K562 (cell line): Measurements from ENCODE around the gene MBOAT7. TPM values are rescaled to one million over a fixed set of nuclear protein-coding genes. Genes with fewer than 3 reads are reported as not detected.

ENCODE experiments used
- ATF3 ChIP-seq, 2 experiments: fragments of 450-650 bp in 1 of 2; sonication (generic) in 1 of 2; formaldehyde crosslinking in 1 of 2; IDR thresholded peaks in 1 of 2; conservative IDR thresholded peaks in 1 of 2; 2 replicates each; pipeline versions ENCODE4 v1.6.1 to v1.8.1; 2016 to 2023; ENCODE audit warnings: mild to moderate bottlenecking in 2 of 2, moderate library complexity in 2 of 2, inconsistent platforms in 1 of 2, missing genetic modification reagents in 1 of 2
- CCAR2 ChIP-seq: fragments of 200-400 bp; formaldehyde crosslinking; IDR thresholded peaks from 2 replicates; pipeline ENCODE4 v1.6.1; 2017; ENCODE audit warnings: mild to moderate bottlenecking, low read depth, low read length
- CEBPB ChIP-seq: fragments of 450-650 bp; IDR thresholded peaks from 2 replicates; pipeline ENCODE4 v1.6.1; 2016; ENCODE audit warnings: missing genetic modification characterization, missing compliant biosample characterization
- CGGBP1 ChIP-seq: fragments of 250-450 bp; sonication (Bioruptor Pico); IDR thresholded peaks from 2 replicates; pipeline ENCODE4 v1.9.0; 2021; ENCODE audit warnings: mild to moderate bottlenecking
- CHD4 ChIP-seq: fragments of 200-600 bp; sonication (generic); IDR thresholded peaks from 3 replicates; pipeline ENCODE4 v1.6.1; 2012; ENCODE audit warnings: low read depth, mild to moderate bottlenecking, mixed read lengths, low read length, inconsistent platforms; ENCODE audit not compliant: insufficient read depth, insufficient replicate concordance, poor library complexity, severe bottlenecking
- CREB1 ChIP-seq, 2 experiments: sonication (generic) in 1 of 2; formaldehyde crosslinking in 1 of 2; IDR thresholded peaks; 2 replicates each; pipeline versions ENCODE4 v1.6.1 to v1.8.0; 2012 to 2022; ENCODE audit warnings: inconsistent platforms in 1 of 2, mild to moderate bottlenecking in 1 of 2, missing genetic modification reagents in 1 of 2, moderate library complexity in 1 of 2
- CREB3 ChIP-seq: fragments of 450-650 bp; conservative IDR thresholded peaks from 2 replicates; pipeline ENCODE4 v1.6.1; 2016; ENCODE audit warnings: missing genetic modification characterization, low read depth, mild to moderate bottlenecking, missing compliant biosample characterization, moderate library complexity
- DDX20 ChIP-seq: fragments of 450-650 bp; IDR thresholded peaks from 2 replicates; pipeline ENCODE4 v1.6.1; 2016; ENCODE audit warnings: missing genetic modification characterization, low read depth, mild to moderate bottlenecking, missing compliant biosample characterization, moderate library complexity
- ELF1 ChIP-seq: fragments of 200-800 bp; sonication (Bioruptor generic); IDR thresholded peaks from 2 replicates; pipeline ENCODE4 v1.6.1; 2016; ENCODE audit warnings: missing genetic modification characterization, missing compliant biosample characterization
- FOXA1 ChIP-seq: fragments of 450-650 bp; IDR thresholded peaks from 2 replicates; pipeline ENCODE4 v1.6.1; 2016; ENCODE audit warnings: mild to moderate bottlenecking, borderline replicate concordance
- HDAC6 ChIP-seq: IDR thresholded peaks from 2 replicates; pipeline ENCODE4 v1.6.1; 2012; ENCODE audit warnings: low read depth, mild to moderate bottlenecking, control low read depth, inconsistent platforms, low read length, moderate library complexity
- MBD2 ChIP-seq: sonication (generic); IDR thresholded peaks from 2 replicates; pipeline ENCODE4 v1.6.1; 2016; ENCODE audit warnings: low read depth, borderline replicate concordance
- MLX ChIP-seq, 2 experiments: fragments of 450-650 bp in 1 of 2; sonication (generic) in 1 of 2; formaldehyde crosslinking; conservative IDR thresholded peaks; 2 replicates each; pipeline versions ENCODE4 v1.4.0 to v1.8.1; 2020 to 2022; ENCODE audit warnings: mild to moderate bottlenecking in 1 of 2, missing genetic modification reagents in 1 of 2
- NR2C2 ChIP-seq, 2 experiments: fragments of 200-800 bp in 1 of 2; sonication (Bioruptor generic) in 1 of 2; sonication (generic) in 1 of 2; formaldehyde crosslinking in 1 of 2; IDR thresholded peaks; 2 replicates each; pipeline versions ENCODE4 v1.6.1 to v1.8.0; 2016 to 2022; ENCODE audit warnings: mild to moderate bottlenecking in 1 of 2, missing compliant biosample characterization in 1 of 2, missing genetic modification characterization in 1 of 2, missing genetic modification reagents in 1 of 2
- PML ChIP-seq: IDR thresholded peaks from 2 replicates; pipeline ENCODE4 v1.6.1; 2012; ENCODE audit warnings: low read length, inconsistent platforms
- RCOR1 ChIP-seq, 2 experiments: IDR thresholded peaks; 2 replicates each; pipeline ENCODE4 v1.6.1; 2012; ENCODE audit warnings: low read depth in 2 of 2, low read length in 2 of 2, borderline replicate concordance in 1 of 2, improper control_type of control experiment in 1 of 2
- SMAD1 ChIP-seq: fragments of 150-350 bp; IDR thresholded peaks from 2 replicates; pipeline ENCODE4 v1.6.1; 2014; ENCODE audit warnings: low read length, low read depth; ENCODE audit not compliant: partially characterized antibody
- SMARCA4 ChIP-seq: fragments of 450-650 bp; IDR thresholded peaks from 2 replicates; pipeline ENCODE4 v1.6.1; 2016
- SMARCE1 ChIP-seq: fragments of 450-650 bp; IDR thresholded peaks from 2 replicates; pipeline ENCODE4 v1.7.1; 2016; ENCODE audit warnings: mild to moderate bottlenecking
- SP1 ChIP-seq: sonication (generic); formaldehyde crosslinking; IDR thresholded peaks from 2 replicates; pipeline ENCODE4 v1.8.1; 2022; ENCODE audit warnings: mild to moderate bottlenecking, missing genetic modification reagents
- ZBTB8A ChIP-seq: fragments of 450-650 bp; IDR thresholded peaks from 2 replicates; pipeline ENCODE4 v1.6.1; 2018; ENCODE audit warnings: mild to moderate bottlenecking, moderate library complexity; ENCODE audit not compliant: partially characterized antibody
- ZC3H11A ChIP-seq: IDR thresholded peaks from 2 replicates; pipeline ENCODE4 v1.6.1; 2012; ENCODE audit warnings: low read depth, low read length, improper control_type of control experiment
- ZFX ChIP-seq: sonication (generic); formaldehyde crosslinking; IDR thresholded peaks from 2 replicates; pipeline ENCODE4 v1.8.0; 2022; ENCODE audit warnings: mild to moderate bottlenecking, missing genetic modification reagents, moderate library complexity
- ZNF212 ChIP-seq: fragments of 450-650 bp; formaldehyde crosslinking; IDR thresholded peaks from 2 replicates; pipeline ENCODE4 v1.4.0; 2020; ENCODE audit warnings: mild to moderate bottlenecking
- ZNF384 ChIP-seq: IDR thresholded peaks from 2 replicates; pipeline ENCODE4 v1.6.1; 2012; ENCODE audit warnings: low read depth, low read length, improper control_type of control experiment
- polyA plus RNA-seq, 8 experiments: library from polyadenylated mRNA; depleted of rRNA in 4 of 8; stranded (reverse) in 5 of 8; unstranded in 3 of 8; fragments of >200 nt; fragmentation: Nextera tagmentation in 2 of 8; fragmentation: Illumina TruSeq in 1 of 8; extraction: Ambion mirVana in 2 of 8; extraction: Trizol in 1 of 8; gene quantifications; 2 replicates each; pipeline versions ENCODE4 v1.2.1 to v1.2.3, GENCODE V29; 2011 to 2014; ENCODE audit warnings: inconsistent platforms in 1 of 8, missing spikeins in 1 of 8
- total RNA-seq, 7 experiments: library from RNA; depleted of rRNA in 6 of 7; stranded (reverse); fragments of >200 nt in 6 of 7; fragmentation: Illumina TruSeq in 2 of 7; extraction: Trizol in 2 of 7; gene quantifications; 2 replicates each; pipeline versions ENCODE4 v1.2.1 to v1.2.3, GENCODE V29; 2011 to 2021; ENCODE audit warnings: low replicate concordance in 1 of 7

The MBOAT7 gene
- total and polyA plus RNA-seq, 9 of the 15 experiments (the other 6 are each of a cell fraction or from before 2014, with no cell fraction given): 1.4 to 153 (median 56.1) TPM

- TF ChIP-seq ZFX (CRISPR knock-in tag) (peak; percentile 63), NR2C2 (CRISPR knock-in tag; IDR thresholded peaks at IDR 0.05) (no peak), NR2C2 (tag; IDR thresholded peaks at IDR 0.05) (peak; percentile 55), ZNF384 (peak; percentile 30; the same call in 1 of the 2 replicates), CEBPB (peak; percentile 88), CHD4 (peak; percentile 43), ATF3 (IDR thresholded peaks at IDR 0.05) (peak; percentile 61; the same call in 1 of the 2 replicates), ATF3 (CRISPR knock-in tag; conservative IDR thresholded peaks at IDR 0.05) (no peak; the same call in 1 of the 2 replicates), MLX (CRISPR knock-in tag; conservative IDR thresholded peaks at IDR 0.05) (no peak), CREB1 (IDR thresholded peaks at IDR 0.05) (no peak), CREB1 (CRISPR knock-in tag; IDR thresholded peaks at IDR 0.05) (no peak), ZNF212 (CRISPR knock-in tag) (peak; percentile 5; the same call in 1 of the 2 replicates), PML (peak; percentile 51; the same call in 1 of the 2 replicates), ZBTB8A (no peak), SP1 (CRISPR knock-in tag) (peak; percentile 38; the same call in 1 of the 2 replicates), SMARCE1 (peak; percentile 85), CGGBP1 (CRISPR knock-in tag) (no peak), FOXA1 (peak; percentile 65), SMARCA4 (peak; percentile 89), SMAD1 (peak; percentile 69), ELF1 (tag) (no peak), MBD2 (peak; percentile 59; the same call in 1 of the 2 replicates), RCOR1 (IDR thresholded peaks at IDR 0.05; ENCODE audit: borderline replicate concordance in 1 of 2, low read depth in 2 of 2, low read length in 2 of 2) (peak; percentile 69 to 96; a peak in 3 of 4 replicates), ZC3H11A (0 out of 2 replicates have a peak, but pooled peaks have one; percentile 39), HDAC6 (no peak), CREB3 (tag) (0 out of 2 replicates have a peak, but pooled peaks have one; percentile 19), CCAR2 (no peak), DDX20 (tag) (no peak)
Observed at GRCh38 chr19:54209811-54210494, 20.6 kb upstream of the MBOAT7 start (continued).
